Dedifferentiated amniotic fluid mesenchymal stem cell (primary cell): Measurements from ENCODE around the gene MTF1.
A peak's percentile ranks its signal among the peaks of the same experiment; 100 is the strongest.
"Not testable (repeated sequence)": the region's sequence is repeated elsewhere in the genome, so short reads cannot be mapped to it uniquely, and the experiment has no call there.

ENCODE experiments used
- DNase-seq: peaks from one replicate; pipeline ENCODE4 v3.0.0-alpha.2; 2016; ENCODE audit errors: extremely low spot score

MTF1 gene

GRCh38 chr1:37859507-37860345 lies at the start of gene MTF1:
Gene MTF1, minus strand, starts transcription at chr1:37859592. Its CDS starts 1,934 bp downstream, at chr1:37857658.
- peak; percentile 97 for DNase-seq

GRCh38 chr1:37908531-37908930 lies 49.1 kb upstream of the MTF1 start:
- not testable (repeated sequence) for DNase-seq

- not testable (repeated sequence) for DNase-seq
Measured at GRCh38 chr1:37907416-37908125, 48.2 kb upstream of the MTF1 start.

- not testable (repeated sequence) for DNase-seq
Measured at GRCh38 chr1:37906591-37906990, 47.2 kb upstream of the MTF1 start.

- no peak for DNase-seq
Measured at GRCh38 chr1:37905727-37906126, 46.3 kb upstream of the MTF1 start.

- DNase-seq = not testable (repeated sequence)
Measured at GRCh38 chr1:37903921-37904320, 44.5 kb upstream of the MTF1 start.

GRCh38 chr1:37902983-37903382 lies 43.6 kb upstream of the MTF1 start:
- no peak for DNase-seq

GRCh38 chr1:37901893-37902225 lies 42.5 kb upstream of the MTF1 start:
- no peak for DNase-seq

- no peak for DNase-seq
Measured at GRCh38 chr1:37901191-37901892, 42.0 kb upstream of the MTF1 start.

GRCh38 chr1:37897563-37897962 lies 38.2 kb upstream of the MTF1 start:
- not testable (repeated sequence) for DNase-seq

GRCh38 chr1:37893673-37894072 lies 34.3 kb upstream of the MTF1 start:
- DNase-seq = no peak

GRCh38 chr1:37892151-37893047 lies 33.0 kb upstream of the MTF1 start:
- no peak for DNase-seq

- no peak for DNase-seq
Measured at GRCh38 chr1:37890378-37891014, 31.1 kb upstream of the MTF1 start.

GRCh38 chr1:37888022-37888700 lies 28.8 kb upstream of the MTF1 start:
- DNase-seq = no peak

- DNase-seq = no peak
Measured at GRCh38 chr1:37884145-37884544, 24.8 kb upstream of the MTF1 start.

- DNase-seq = no peak
Measured at GRCh38 chr1:37883671-37884070, 24.3 kb upstream of the MTF1 start.

GRCh38 chr1:37879865-37880264 lies 20.5 kb upstream of the MTF1 start:
- DNase-seq = no peak

- no peak for DNase-seq
Measured at GRCh38 chr1:37878071-37878470, 18.7 kb upstream of the MTF1 start.

- no peak for DNase-seq
Measured at GRCh38 chr1:37875833-37876232, 16.4 kb upstream of the MTF1 start.

- DNase-seq = no peak
Measured at GRCh38 chr1:37872692-37873091, 13.3 kb upstream of the MTF1 start.
